ENCODE data around the gene SYTL3. TPM values are rescaled to one million over a fixed set of nuclear protein-coding genes. Genes with fewer than 3 reads are reported as not detected.
"Not testable (repeated sequence)": the region's sequence is repeated elsewhere in the genome, so short reads cannot be mapped to it uniquely, and the experiment has no call there.

The SYTL3 gene
- polyA plus RNA-seq, 1 donor: 10.5 TPM

DNA sequence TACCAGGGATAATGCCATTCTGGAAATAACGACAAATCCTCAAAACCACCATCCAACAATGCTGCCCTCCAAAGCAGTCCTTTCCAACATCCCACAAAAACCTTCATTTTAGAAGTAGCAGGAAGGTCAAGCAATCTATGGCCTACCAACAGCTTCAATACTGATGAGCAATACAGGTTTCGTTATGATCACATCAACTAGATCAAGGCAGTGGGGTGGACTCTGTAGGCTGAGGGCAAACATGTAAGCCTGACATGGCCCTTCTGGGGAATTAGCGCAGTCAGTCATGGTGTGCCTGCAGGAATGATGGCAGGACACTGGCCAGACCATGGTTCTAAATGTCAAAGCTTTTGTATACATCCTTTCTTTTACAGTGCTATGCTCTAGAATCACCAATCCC lies 127.7 kb downstream of the SYTL3 start:
- DNase-seq: no peak

DNA sequence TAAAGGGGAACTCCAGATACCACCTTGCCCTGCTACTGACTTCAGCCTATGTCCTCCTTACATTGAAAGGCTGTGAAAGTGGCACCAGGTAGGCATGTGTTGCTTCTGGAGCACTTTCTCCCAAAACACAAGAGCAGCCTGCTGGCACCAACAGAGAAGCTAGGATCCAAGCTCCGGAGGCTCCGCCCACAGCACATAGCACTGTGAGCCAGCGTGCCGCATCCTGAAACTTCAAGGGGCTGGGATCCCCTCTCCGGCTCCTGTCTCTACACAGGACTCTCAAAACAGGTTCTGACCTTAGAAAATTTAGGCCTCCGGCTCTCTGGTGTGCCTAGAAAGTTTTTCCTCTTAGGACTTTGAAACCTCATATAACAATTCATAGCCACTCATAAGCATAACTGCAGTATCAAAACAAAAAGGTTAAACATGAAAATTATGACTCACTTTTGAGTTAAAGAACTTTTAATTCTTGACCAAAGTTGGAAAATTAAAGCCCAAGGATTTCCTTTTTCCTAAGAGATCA lies 128.2 kb downstream of the SYTL3 start:
- no peak for DNase-seq

DNA sequence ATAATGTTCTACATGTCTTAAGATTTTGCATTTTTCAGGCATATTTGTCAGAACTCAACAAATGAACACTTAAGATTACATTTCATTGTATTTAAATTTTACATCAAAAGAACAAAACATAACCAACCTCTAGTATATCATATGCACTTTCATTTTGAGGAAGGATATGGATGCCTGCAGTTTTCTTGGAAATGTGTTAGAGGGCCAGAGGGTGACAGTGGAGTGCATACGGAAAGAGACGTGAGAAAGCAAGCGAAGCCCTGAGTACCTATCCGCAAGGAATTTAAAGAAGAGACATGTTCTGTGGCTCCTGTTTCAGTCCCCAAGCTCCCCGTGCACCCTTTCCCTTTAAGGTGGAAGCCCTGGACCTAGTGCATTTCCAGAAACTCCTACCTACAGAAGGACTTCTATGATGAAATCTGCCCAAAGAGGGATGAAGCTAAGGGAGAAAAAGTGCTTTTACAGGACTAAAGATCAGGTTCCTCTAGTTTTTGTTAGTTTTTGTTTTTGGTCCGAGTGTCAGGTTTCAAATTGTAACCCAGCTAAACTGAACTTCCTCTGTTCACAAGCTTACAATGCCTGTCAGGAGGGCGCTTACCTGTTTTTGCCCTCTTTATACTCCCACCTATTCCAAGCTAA lies 130.5 kb downstream of the SYTL3 start:
- DNase-seq: no peak

DNA sequence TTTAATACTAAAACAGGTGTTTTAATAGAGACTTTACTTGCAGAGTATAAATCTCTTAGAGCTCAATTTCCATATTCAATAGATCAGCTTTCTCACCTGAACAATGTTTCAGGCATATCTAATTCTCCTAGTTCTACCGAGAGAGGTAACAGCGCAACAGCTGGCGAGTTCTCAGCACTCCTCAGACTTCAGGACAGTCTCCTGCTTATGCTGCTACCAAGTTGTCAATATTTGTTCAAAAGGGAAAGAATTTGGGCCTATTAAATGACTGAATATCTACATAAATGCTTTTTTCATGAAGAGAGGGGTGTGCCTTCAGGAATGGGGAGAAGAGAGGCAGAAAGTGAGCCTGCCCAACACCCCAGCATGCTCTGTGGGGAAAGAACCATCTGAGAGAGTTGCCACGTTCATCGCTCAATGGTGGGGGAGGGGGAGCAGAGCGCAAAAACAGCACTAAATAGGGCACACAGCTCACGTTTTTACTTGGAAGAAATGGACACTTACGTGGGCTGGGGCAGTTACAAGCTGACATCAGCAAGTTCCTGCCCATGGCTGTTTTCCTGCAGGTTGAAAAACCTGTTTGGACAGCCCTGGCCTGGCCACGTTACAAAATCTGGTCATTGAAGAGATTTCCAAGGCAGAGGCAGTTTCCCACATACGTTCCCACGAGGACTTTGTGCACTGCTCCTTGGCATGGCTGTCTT lies 131.3 kb downstream of the SYTL3 start:
- DNase-seq: no peak

GRCh38 chr6:158781692-158782373 lies 132.0 kb downstream of the SYTL3 start:
- DNase-seq: no peak

DNA sequence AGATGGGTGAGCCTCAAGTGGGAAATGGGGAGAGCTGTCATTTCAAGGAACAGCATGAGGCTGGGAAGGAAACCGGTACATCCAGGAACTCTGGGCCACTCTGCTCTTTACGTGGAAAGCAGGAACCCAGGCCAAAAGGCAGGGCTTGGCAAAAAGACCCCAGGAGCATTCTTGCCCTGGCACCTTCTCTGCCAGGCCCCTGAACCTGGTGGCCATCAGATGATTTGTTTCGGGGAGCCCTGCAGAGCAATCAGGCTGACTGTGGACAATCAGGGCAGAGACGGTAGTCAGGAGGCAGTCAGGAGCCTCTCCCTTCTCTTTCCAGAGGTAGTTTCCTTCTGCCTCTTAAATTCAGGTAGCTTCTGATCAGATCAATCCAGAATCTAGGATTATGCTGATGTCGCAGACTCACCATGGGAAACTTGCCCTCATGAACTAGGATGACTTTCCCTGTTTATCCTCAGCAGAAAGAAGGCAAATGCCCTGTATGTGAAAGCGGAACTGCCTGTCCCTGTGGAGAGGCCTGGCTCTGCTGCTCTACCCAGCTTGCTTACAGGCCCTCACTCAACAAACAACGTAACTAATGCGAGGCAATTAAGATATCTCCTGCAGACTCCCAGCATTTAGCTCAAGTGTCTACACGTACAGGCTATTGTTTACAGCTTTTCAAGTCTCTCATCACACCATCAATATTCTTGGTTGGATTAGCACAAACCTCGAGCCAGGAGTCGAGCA lies 132.7 kb downstream of the SYTL3 start:
- no peak for DNase-seq

- no peak for DNase-seq
These were observed 133.3 kb downstream of the SYTL3 start for GRCh38 chr6:158783167-158783450.

- DNase-seq: no peak
These were observed 134.0 kb downstream of the SYTL3 start for GRCh38 chr6:158783851-158784250.

DNA sequence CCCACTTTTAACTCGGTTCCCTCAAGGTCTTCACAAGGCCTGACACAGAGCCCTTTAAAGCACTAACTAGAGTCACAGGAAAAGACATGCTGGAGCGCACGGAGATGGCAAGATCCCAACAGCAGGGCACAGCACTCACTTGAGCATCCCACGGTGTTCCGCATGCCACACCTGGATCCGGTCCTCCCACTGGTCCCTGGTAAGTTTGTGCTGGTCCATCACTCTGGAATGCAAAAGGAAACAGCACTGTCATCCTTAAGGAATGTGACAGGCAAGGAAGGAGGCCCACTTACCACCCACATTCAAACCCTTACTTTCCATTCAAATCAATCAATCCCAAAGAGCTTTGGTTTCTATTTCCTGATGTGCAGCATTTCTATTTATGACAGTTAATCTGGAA lies 134.7 kb downstream of the SYTL3 start:
- DNase-seq: no peak

- DNase-seq: no peak
These were observed 135.2 kb downstream of the SYTL3 start for GRCh38 chr6:158785036-158785435.

DNA sequence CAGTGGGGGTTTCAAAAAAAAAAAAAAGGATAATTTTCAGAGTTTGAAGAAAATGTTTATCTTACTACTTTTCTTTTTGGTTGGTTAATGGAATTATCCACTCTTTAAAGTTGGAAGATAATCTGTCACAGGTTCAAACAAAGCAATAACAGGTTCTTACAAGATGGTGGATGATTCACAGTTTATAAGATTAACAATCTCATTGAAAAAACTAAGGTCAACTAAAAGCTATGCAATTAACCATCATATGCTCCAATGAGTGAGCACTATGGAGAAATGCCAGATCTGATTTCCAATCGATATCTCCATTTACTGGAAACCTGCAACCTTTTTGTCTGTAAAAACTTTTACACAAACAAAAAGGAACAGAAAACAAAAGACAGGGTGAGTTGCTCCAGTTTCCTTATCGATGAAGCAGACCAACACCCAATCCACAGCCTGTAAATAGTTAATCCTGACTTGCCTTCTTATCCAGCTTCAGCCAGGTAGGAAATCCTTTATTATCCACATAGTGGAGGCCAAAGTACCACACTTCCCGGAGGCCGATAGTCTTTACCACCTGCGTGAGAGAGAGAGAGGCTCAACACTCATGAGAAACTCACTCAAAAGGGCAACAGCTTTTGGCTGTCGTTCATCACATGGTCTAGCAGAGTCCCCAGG lies 136.9 kb downstream of the SYTL3 start:
- DNase-seq: no peak

DNA sequence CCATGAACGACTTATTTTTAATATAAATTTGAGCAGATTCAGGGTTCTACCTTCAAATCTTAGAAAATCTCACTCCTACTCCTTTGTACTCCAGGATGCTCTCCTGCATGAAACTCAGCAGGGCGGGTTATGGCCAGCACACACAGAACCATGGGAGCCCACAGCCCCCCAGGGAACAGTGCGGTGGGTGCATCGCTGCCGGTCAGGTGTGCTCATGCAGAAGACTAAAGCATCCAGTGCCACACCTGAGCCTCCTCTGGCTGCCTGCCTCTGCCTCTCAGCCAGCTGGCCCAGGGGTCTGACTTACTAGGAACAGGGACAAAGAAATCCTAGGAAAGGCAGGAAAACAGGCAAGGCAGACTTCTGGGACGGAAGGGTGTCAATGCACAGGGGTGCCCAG lies 137.5 kb downstream of the SYTL3 start:
- DNase-seq: no peak

GRCh38 chr6:158789115-158789917 lies 139.5 kb downstream of the SYTL3 start:
- peak; percentile 40 for DNase-seq

GRCh38 chr6:158791274-158791855 lies 141.5 kb downstream of the SYTL3 start:
- peak; percentile 45 for DNase-seq

- not testable (repeated sequence) for DNase-seq
These were observed 142.7 kb downstream of the SYTL3 start for GRCh38 chr6:158792505-158792904.

DNA sequence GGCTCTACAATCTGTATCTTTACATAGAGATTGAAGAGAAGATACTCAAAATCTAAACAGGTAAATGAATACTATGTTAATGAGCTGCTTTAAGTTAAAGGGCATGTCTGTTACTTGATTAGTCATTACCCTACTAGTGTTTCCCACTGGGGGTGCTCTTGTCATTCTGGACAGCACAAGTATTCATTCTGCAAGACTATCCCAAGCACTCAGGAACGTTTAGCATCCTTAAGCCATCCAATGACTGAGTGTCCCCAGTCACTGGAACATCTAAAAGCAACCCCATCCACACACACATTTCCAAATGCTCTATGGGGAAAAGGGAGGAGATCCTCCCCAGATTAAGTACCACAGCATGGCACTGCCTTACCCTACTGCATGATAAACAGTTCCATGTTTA lies 143.6 kb downstream of the SYTL3 start:
- DNase-seq: no peak

DNA sequence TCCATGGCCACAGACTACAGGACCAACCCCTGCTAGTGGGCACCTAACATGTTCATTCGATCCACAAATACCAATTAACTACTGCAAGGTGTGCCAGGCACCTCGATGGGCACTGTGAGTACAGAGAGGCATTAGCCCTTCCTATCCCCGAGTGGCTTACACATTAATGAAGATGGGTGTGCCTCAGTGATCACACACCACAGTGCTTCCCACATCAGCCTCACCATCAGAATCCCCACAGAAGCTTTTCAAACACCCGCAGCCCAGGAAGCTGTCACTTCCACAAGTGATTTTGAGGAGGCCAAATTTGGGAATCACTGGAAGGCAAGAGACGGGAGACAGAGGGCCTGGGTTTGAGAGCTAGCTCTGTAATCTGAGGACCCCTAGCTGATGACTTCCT lies 145.7 kb downstream of the SYTL3 start:
- DNase-seq: no peak

DNA sequence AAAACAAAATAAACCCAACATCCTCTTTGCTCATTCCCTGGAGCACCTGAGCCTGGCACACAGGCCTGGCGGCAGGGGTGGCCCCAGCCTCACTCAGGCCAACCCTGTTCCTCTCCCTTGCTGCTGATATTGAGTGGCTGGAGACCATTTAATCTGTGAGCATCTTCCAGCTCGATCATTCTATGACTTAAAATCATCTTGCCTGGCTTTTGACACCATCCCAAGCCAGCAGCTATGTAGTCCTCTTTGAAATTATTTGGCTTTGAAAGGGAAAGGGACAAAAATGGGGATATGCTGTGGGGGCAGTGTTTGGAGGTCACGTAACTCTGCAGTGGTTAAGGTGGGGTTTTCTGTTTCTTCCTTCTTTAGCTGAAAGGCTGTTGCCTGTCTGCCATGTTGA lies 146.5 kb downstream of the SYTL3 start:
- DNase-seq: no peak

GRCh38 chr6:158797331-158798310 lies 147.8 kb downstream of the SYTL3 start:
- no peak for DNase-seq

DNA sequence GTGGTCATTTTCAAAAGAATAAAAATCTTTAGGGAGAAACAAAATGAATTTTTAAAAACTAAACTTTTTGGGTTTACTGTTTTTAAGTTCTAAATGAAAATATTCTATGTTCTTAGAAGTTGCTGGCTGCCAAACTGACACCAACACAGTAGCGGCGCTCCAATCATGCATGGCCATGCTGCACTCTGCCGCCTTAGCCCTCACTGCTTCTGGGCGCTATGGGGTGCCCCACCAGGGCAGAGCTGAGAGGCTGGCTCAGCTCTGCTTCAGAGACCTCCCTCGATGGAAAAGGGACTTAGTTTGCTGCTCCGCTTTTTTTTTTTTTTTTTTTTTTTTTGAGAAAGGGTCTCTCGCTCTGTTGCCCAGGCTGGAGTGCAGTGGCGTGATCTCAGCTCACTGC lies 148.5 kb downstream of the SYTL3 start:
- no peak for DNase-seq
